Activated CD4-positive, CD25-positive, alpha-beta regulatory T cell treated with anti-CD3 and anti-CD28 coated beads, Interleukin-2, amount 50 U/mL, for 72 hours (primary cell): ENCODE results near the gene ANKZF1.
"Not testable (repeated sequence)": the region's sequence is repeated elsewhere in the genome, so short reads cannot be mapped to it uniquely, and the experiment has no call there.

Source experiments
- DNase-seq: peaks from one replicate; pipeline ENCODE4 v3.0.0; 2021

The ANKZF1 gene

DNA sequence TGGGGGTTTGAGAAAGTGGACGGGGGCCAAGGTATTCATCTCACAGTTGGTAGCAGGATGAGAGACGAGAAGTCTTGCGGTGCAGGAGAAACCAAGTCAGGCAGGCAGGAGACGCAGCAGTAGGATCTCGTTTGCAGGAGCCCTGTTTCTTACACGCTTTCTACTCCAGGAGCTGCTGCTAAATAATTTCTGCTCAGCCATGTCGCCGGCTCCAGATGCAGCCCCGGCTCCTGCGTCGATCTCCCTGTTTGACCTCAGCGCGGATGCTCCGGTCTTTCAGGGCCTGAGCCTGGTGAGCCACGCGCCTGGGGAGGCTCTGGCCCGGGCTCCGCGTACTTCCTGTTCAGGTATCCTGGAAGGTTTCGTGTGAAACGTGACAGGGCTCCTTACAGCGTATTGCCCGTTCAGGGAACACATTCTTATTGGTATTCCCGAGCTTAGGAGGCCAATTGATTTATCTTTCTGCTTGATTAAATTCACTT, 494 bp downstream of the ANKZF1 start:
- peak; percentile 62 for DNase-seq

DNA sequence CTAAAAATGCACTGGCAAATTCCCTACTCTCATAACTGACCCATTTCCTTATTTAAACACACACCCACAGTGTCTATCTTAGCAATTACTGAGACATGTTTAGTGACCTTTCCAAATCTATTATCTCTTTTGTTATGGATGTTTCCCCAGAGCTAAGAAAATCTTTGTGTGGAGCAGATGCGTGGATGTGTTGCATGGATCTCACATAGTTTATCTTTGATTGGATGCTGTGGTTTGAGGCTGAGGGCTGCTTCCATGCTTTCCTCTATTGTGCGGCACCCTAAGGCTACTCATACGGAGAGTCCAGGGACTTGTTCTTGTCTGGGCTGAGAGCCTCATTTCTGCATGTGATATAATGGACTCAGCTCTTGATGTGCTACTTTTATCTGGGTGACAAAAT, 4.7 kb downstream of the ANKZF1 start:
- DNase-seq: no peak

DNA sequence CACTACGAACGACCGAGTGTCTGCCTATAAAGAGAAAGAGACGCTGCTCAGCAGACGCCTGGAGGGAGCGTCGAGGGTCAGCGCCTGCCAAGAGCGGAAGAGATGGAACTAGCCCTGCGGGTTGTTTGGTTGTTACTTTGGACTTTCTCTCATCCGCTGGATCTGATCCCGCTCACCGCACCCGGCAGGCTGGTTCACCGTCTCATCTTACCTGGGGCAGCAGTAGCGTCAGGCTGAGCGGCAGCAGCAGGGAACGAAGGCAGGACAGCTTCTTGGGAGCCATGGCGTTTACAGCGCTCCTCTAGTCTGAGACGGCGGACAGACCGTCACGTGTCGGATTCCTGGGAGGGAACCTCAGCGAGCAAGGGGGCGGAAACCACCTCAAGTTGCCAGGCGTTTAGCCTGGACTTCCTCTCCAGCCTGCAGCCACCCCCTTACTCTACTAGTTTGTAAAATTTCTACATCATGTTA, 13.7 kb downstream of the ANKZF1 start:
- DNase-seq: no peak

DNA sequence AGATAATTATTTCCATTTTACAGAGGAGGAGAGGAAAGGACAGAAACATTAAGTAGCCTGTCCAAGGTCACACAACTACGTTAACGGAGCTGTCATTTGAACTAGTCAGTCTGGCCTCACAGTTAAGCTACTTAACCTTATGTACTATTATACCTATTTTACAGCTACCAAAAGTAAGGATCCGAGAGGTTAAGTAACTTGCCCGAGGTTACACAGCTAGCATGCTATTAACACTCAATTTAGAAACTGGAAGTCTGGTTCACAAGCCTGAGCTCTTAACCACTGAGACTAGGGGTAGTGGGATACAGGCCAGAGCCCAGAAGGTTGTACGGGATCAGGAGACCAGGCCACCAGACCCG, 15.2 kb downstream of the ANKZF1 start:
- no peak for DNase-seq

DNA sequence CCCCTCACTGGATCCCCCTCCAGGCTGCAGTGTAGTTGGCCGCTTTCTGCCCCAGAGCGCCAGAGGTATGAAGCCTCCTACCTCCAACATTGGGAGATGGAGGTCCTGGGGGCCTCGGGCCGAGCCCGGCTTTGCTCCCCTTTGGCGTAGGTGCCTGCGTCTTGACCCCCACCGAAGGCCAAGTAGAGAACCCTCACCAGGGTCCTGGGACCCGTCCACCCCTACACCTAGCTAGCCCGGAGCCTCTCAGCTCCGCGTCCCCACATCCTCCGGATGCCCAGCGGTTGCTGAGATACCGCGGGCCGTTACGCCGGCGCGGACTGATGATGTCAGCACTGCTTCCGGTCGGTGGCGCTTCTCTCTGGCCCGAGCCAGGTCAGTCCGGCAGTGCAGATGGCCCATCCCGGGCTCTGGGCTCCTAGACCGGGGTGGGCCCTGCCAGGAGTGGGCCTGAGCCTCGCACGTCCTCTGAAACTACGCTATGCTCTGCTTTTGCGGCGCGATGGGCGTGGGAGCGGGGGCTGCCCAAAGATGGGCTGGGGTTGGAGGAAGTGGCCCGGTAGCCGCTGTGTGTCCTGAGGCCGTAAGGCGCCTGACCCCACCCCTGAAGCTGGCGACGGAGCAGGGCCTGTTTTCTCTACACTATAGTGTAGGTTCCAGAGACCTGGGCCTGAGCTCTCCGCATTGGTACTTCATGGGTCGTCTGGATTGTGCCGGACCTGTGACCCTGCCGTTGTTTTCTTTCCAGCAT, 15.7 kb downstream of the ANKZF1 start, which contains the start of the genes GLB1L and STK16:
Gene GLB1L (minus strand): TSS at position 297 of the 751 bp plus-strand sequence. CDS start 1,871 bp downstream, outside the sequence.
Gene STK16 (plus strand): TSS at position 332 of the 751 bp plus-strand sequence. CDS start 521 bp downstream, outside the sequence.
- peak; percentile 94 for DNase-seq

DNA sequence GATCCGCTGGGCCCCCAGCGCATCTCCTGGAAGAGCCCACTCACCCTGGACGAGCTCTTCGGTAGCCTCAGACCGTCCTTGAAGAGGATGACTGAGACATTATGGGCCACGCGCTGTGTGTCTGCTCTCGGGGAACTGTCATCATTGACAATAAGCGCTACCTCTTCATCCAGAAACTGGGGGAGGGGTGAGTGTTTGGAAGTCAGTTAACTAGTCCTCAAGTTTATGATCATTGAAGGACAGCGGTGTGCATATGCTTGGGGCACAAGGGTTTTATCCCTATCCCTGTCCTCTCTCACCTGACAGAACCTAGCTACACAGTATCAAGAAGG, 16.3 kb downstream of the ANKZF1 start:
- no peak for DNase-seq

DNA sequence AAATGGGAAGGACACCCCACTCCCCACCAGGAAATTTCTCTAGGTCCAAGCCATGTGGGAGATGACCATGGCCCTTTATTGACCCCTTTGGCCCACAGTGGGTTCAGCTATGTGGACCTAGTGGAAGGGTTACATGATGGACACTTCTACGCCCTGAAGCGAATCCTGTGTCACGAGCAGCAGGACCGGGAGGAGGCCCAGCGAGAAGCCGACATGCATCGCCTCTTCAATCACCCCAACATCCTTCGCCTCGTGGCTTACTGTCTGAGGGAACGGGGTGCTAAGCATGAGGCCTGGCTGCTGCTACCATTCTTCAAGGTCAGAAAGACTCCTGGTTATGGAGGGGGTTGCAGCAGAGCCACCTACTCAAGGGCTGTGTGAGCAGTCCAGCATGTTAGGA, 17.0 kb downstream of the ANKZF1 start:
- DNase-seq: no peak

DNA sequence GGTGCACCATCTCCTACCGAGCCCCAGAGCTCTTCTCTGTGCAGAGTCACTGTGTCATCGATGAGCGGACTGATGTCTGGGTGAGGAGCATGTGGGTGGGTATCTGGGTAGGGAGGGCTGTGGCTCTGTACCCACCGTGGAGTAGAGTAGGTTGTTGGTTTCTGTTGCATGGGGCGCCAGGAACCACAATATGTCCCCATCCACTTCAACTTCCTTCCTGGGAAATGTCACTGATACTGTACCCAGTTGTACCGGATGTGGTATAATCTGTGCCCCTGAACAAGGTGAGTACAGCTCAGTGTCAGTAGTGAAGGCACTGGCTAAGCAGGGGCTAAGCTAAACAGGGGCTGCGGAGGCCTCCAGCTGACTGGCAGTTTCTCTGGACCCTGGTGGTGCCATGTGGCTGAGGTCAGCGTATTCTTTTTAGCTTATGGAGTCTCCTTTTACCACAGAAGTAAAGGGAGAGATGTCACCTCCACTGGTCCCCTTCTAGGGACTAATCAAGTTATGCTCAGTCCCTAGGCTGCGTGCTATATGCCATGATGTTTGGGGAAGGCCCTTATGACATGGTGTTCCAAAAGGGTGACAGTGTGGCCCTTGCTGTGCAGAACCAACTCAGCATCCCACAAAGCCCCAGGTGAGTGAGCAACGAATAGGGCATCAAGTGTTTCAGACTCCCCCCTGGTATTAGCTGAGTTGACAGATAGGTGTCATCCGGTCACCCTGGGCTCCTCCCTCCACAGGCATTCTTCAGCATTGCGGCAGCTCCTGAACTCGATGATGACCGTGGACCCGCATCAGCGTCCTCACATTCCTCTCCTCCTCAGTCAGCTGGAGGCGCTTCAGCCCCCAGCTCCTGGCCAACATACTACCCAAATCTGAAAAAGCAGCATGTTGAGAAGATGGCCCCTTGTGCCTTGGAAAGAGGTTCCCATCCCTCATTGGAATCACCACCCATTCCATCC, 18.4 kb downstream of the ANKZF1 start:
- DNase-seq: peak; percentile 38

DNA sequence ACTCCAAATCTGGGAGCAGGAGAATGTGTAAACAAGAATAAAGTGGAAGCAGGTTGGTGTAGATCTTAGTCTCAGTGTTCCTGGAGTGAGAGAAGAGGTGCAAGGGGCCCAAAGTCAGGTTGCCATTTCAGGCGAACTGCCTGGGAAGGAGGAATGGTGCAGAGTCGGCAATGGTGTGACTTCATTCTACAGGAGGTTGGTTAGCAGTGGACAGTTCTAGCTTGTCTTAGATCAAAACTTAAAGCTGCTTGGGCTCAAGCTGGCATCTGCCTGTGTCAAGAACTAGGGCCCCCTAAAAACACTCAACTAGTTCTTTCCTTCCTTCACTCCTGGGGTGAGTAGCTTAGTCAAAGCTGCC, 19.2 kb downstream of the ANKZF1 start:
- no peak for DNase-seq

DNA sequence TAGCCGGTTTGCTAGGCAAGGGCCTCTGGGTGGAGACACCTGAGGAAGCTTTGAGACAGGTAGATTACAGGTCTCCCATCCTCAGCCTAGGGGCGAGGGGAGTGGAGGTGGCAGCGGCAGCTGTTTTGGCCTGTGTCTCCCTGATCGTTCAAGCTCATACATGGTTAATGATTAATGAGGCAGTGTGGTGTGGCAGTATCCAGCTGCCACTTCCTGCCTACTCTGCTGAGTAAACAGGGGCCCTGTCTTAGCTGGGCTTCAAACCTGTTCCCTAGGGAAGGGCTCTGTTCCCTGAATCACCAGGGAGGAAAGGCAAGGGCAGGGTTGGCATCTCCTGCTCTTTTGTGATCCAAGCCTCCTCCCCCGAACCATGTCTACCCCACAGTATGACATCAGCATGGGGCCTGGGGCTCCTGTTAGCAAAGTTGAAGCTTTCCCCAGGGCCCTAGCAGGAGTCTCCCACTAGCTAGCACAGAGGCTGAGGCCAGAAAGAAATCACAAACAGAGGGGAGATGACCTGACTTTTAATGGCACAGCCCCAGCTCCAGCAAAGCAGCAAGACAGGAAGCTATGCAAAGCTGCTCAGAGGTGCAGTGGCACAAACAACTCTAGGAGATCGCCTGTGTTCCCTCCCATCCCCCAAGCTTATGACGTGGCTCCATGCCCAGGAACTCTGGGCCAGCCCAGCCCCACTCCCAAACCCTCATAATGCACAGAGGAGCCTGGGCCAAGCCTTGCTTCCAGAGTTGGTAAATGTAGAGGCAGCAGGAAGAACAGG, 19.8 kb downstream of the ANKZF1 start:
- DNase-seq: no peak

DNA sequence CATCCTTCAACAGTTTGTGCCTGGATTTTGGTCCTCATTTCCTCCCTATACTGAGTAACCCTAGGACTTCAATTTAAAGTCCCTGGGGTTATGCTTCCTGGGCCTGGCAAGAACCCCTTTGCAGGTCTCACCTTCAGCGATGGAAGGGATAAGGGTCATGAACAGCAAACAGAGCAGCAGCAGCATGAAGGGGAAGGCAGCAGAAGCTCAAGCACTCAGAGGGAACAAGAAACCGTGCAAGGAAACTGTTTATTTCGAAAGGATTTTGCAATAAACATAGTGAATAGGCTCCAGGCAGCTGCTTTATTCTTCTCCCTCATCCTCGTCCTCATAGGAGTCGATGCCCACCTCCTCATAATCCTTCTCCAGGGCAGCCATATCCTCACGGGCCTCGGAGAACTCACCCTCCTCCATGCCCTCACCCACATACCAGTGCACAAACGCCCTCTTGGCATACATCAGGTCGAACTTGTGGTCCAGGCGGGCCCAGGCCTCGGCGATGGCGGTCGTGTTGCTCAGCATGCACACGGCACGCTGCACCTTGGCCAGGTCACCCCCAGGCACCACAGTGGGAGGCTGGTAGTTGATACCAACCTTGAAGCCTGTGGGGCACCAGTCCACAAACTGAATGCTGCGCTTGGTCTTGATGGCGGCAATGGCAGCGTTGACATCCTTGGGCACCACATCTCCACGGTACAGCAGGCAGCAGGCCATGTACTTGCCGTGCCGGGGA, 20.6 kb downstream of the ANKZF1 start:
- DNase-seq: no peak

DNA sequence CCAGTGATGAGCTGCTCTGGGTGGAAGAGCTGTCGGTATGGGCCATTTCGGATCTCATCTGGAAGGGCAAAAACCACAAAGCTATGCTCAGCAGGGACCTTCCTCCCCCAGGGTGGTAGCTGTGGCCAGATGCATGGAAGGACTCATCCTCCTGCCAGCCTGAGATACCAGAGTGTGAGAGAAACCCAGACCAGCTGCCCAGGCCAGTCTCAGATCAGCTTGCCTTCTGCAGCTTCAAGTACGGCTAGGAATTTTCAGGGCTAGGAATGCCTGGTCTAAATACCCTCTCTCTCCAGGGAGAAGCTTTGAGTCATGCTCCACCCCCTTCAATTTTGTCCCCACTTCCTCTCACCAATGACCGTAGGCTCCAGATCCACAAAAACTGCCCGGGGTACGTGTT, 22.1 kb downstream of the ANKZF1 start:
- no peak for DNase-seq

DNA sequence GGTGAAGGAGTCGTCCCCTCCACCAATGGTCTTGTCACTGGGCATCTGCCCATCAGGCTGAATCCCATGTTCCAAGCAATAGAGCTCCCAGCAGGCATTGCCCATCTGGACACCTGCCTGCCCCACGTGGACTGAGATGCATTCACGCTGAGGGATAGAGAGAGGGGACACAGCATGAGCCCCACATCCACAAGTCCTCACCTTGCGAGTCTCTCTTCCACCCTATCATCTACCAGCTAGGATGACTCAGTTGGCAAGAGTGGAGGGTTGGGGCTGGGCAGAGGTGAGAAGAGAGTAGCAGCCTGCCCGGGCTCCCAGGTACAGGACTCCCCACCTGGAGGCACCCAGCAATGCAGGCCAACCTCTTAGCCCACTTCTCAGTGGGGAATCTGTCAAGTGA, 22.5 kb downstream of the ANKZF1 start:
- no peak for DNase-seq

DNA sequence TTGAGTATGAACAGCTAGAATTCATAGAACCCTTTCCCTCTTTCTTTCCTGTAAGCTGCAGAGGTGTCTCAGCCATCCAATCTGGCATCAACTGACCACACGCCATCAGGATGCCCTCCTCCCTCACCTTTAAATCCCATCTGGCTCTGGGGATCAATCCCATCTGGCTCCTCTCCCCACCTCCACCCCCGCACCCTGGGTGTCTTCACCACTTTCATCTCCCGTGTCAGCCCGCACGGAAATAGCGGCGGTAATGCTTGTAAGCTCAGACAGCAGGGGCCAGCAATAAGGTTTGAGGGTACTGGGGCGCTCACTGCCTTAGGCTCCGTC, 22.9 kb downstream of the ANKZF1 start:
- DNase-seq: no peak

DNA sequence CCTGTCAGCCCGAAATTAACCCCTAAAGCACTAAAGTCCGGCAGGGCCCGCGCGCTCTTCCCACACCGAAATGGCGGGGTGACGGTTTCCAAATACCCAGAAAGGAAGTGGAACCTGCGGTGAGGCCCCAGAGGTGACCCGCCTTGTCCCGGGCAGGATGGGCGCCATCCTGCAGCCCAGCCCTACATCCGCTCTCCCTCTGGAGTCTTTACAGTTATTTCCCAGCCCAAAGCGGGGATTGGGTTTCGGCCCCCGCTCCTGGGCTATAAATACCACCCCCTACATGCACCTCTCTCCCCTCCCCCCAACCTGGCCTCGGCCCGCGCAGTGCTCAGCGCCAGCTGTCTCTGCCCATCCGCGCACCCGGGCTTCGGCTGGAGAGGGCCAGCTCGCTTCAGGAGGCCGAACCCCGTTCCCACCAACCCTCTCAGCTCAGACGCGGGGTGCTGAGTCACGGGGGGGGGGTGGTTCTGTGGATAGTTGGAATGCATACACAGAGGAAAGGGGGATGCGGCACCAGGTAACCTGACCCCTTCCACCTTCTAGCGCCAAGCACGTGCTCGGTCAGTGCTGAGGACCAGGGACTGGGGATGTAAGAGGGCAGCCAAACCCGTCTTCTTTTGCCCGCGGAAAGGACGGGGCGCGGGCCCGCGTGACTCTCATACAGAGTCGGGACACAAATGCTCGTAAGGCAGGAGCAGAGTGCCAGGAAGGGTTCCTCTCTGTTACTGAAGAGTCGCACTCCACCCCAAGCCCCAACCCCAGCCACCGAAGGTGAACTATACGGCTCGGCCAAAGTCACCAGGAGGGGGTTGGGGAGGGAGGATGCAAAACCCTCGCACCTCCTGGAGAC, 23.5 kb downstream of the ANKZF1 start, which contains the start of gene TUBA4B:
Gene TUBA4B (plus strand): TSS at position 344 of the 853 bp plus-strand sequence. CDS start 165 bp downstream, at position 509.
- peak; percentile 61 for DNase-seq

DNA sequence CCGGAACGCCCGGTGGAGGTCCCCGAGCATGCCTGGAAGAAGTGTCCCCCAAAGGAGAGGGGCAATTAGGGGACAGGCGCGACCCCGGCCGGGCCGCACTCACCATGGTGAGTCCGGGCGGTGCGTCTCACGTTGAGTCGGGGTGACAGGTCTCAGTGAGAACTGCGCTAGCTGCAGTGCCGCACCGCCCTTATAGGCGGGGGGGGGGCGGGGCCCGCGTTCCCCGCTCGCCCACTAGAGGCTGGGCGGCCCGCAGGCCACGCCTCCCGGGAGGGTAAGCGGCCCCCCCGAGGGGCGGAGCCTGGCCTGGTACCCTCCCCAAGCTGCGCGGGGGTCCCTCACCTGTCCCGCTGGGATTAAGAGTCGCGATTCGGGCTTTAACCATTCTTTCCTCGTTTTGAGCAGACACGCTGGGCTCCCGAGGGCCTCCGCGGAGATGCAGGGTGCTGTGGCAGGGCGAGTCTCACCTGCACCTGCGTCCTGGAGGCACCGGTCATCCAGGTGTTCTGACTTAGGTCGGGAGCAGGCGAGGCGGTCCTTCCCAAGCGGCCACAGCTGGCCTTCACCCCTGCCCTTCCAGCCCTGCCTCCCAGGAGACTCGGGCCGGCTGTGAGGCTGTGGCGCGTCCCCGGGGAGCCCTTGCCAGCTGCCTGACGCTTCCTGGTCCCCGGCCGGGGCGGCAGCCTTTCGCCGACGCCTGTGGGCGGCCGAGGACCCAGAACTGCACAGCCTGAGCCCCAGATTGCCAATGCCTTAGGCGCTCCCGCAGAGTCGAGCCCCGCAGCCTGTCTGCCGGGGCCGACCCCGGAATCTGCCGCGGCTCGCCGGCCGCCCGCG, 24.4 kb downstream of the ANKZF1 start, which contains the start of gene TUBA4A:
Gene TUBA4A (minus strand): TSS at position 166 of the 837 bp plus-strand sequence. CDS start 60 bp downstream, at position 106.
- DNase-seq: peak; percentile 89

DNA sequence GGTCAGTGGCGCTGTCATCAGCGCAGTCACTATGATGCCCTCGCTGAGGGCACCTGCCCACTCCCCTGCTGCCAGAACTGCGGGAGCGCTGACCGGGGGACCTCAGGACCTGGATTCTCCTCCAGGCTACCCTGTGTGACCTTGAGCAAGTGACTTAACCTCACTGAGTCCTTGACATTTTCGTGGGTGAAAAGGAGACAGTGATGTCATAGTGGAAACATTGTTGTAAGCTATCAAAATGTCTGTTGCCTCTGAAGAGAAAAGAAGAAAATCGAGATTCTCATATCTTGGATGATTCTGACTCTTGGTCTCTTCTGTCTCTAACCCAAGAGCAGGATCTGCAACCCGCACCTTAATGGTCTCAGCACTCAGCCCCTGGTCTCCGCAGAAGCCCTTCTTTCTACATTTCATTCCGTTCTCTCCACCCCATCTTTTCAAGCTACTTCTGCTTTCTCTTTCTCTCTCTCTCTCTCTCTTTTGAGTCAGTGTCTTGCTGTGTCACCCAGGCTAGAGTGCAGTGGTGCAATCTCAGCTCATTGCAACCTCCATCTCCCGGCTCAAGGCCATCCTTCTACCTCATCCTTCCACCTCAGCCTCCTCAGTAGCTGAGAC, 25.1 kb downstream of the ANKZF1 start:
- no peak for DNase-seq

DNA sequence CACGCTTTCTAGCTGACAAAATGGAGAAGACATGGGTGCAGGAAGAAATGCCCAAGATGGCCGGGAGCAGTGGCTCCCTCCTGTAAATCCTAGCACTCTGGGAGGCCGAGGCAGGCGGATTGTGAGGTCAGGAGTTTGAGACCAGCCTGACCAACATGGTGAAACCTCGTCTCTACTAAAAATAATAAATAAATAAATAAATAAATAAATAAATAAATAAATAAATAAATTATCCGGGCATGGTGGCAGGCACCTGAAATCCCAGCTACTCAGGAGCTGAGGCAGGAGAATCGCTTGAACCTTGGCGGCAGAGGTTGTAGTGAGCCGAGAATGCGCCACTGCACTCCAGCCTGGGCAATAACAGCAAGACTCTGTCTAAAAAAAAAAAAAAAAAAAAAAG, 29.3 kb downstream of the ANKZF1 start:
- DNase-seq: not testable (repeated sequence)

DNA sequence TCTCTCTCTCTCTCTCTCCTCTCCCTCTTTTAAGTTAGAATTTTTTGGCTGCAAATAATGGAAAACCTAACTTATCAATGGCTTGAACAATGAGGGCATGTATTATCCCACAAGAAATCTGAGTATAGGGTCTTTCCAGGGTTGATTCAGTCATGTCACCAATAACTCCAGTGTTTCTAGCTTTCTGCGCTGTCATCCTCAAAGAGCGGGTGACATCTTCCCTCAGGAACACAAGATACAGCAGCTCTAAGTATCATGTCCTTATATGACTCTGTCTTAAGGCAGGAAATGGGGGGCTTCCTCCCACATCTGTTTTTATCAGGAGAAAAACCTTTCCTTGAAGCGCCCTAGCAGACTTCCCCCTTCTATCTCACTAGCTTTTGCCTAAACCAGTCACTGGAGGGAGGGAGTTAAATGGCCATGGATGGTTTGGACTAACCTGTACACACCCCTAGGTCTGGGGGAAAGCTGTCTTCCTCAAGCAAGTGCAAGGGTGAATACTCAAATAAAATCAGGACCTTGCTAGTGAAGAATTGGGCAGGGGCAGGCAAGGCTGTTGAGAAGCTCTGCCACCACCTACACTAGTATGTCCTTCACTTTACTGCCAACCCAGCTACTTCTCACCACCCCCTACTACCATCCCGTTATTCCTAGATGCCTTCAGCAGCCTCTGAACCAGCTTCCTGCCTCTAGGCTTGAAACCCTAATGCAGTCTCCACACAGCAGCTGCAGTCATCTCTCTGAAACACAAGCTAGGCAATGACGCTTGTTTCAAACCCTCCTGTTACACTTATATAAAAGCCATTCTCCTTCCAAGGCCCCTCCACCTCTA, 31.6 kb downstream of the ANKZF1 start:
- DNase-seq: no peak
